HL-60 (cell line): Measurements from ENCODE around the gene TNIK.

Experiments
- GABPA ChIP-seq: IDR thresholded peaks from 2 replicates; pipeline ENCODE4 v1.6.1; 2012; ENCODE audit warnings: low read depth
- POLR2AphosphoS5 ChIP-seq: IDR thresholded peaks from 2 replicates; pipeline ENCODE4 v1.6.1; 2012; ENCODE audit warnings: low read depth
- TF ChIP-seq, protein P1 (sequence below): IDR thresholded peaks from one replicate; pipeline ENCODE4 v1.5.1; 2011; ENCODE audit warnings: low read length, control low read depth, inconsistent platforms; ENCODE audit not compliant: insufficient read depth

DNA sequence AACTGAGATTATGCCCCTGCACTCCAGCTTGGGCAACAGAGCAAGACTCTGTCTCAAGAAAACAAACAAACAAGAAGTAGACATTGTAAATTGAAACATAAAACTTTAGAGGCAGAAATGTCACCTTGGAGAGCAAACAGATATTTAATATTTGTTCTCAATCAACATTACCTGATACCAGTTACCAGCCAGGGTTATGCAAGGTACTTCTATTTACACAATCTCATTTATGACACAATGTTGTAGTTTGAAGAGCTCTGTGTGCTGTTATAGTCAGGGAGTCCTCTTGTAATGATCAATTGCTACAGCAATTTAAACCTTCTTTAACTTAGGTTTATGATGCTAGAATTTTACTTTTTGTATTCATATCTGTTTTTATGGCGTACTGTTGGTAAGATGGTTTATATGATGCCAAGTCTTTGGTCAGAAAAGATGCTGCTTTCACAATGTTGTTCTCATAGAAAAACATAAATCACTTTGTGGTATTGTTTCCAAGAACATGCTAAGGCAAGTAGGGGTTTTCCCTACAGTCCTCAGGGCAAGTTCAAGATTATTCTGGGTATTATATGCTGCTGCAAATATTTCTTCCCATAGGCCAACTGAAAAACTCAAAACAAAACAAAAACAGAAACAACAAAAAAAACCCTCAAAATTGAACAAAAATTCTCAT, 173.5 kb downstream of the TNIK start:
- TF ChIP-seq, protein P1, sequence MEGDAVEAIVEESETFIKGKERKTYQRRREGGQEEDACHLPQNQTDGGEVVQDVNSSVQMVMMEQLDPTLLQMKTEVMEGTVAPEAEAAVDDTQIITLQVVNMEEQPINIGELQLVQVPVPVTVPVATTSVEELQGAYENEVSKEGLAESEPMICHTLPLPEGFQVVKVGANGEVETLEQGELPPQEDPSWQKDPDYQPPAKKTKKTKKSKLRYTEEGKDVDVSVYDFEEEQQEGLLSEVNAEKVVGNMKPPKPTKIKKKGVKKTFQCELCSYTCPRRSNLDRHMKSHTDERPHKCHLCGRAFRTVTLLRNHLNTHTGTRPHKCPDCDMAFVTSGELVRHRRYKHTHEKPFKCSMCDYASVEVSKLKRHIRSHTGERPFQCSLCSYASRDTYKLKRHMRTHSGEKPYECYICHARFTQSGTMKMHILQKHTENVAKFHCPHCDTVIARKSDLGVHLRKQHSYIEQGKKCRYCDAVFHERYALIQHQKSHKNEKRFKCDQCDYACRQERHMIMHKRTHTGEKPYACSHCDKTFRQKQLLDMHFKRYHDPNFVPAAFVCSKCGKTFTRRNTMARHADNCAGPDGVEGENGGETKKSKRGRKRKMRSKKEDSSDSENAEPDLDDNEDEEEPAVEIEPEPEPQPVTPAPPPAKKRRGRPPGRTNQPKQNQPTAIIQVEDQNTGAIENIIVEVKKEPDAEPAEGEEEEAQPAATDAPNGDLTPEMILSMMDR: no peak
- TF ChIP-seq POLR2AphosphoS5 (no peak), GABPA (no peak)
